GM12892 (cell line): ENCODE measurements around the gene ZNF532.

ENCODE experiments used
- POLR2A ChIP-seq: IDR thresholded peaks from 2 replicates; pipeline ENCODE4 v1.6.1; 2011; ENCODE audit warnings: low read depth, low read length, control low read depth
- POLR2AphosphoS5 ChIP-seq: IDR thresholded peaks from 2 replicates; pipeline ENCODE4 v1.6.1; 2011; ENCODE audit warnings: low read depth, low read length, control low read depth
- TAF1 ChIP-seq: IDR thresholded peaks from 2 replicates; pipeline ENCODE4 v1.6.1; 2011; ENCODE audit warnings: low read depth, mild to moderate bottlenecking, control low read depth, low read length, borderline replicate concordance

- TF ChIP-seq POLR2A (no peak), TAF1 (no peak), POLR2AphosphoS5 (no peak)
Measured at GRCh38 chr18:59029663-59030429, 165.2 kb downstream of the ZNF532 start.
